NCI-H146 treated with DMSO at 0.1 percent for 48 hours (cell line): ENCODE results near the gene TBC1D22A.

ENCODE experiments used
- DNase-seq: peaks from one replicate; lab custom pipeline; 2025; ENCODE audit not compliant: unreplicated experiment; lab: John Stamatoyannopoulos, UW

The TBC1D22A gene

DNA sequence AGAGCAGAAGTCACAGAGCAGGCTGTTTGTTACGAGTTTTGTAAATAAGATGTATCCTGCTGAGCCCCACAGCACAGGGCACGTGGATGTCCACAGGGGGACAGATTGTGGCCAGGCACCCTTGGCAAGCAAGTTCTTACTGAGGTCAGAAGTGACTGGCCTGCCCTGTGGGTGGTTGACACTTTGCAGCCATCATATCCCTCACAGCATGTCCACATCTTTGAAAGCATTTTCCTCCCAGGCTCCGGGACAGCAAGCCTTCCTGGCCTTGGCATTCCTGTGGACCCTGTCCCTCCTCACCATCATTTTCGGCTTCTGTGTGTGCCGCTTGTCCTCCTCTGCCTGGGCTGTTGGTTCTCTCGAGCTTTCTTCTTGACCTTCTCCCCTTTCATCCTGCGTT is 189.5 kb downstream of the TBC1D22A start:
- no peak for DNase-seq

DNA sequence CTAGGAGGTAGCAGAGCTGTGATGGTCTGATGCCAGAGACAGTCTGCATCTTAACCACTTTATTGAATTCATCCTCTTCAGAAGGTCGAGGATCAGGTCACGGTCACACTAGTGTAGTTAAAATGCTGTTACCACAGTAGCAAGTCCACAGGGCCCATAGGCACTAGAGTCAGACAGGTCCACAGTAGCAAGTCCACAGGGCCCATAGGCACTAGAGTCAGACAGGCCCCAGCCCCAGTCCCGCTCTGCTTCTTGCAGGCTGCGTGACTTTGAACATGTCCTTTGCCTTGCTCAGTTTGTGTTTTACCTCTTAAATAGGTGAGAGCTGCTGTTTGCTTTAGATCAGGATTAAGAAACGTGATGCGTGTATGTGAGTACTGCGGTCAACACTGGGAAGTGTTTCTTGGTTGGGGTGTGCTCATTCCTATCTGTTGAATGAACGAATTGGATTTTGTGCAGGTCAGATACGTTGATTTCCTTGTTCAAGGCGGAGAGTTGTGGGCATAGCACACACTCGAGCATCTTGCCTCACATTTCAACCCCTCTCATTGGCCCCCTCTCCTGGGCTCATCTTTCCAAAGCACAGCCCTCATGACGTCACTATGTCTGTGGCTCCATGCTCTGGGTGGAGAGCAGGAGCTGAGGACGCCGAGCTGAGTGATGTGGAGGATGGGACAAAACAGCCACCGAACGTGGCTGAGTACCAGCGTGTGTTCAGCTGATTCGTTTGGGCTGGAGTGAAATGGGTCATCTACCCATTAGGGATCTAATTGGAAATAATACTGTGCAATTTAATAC is 191.7 kb downstream of the TBC1D22A start:
- no peak for DNase-seq

DNA sequence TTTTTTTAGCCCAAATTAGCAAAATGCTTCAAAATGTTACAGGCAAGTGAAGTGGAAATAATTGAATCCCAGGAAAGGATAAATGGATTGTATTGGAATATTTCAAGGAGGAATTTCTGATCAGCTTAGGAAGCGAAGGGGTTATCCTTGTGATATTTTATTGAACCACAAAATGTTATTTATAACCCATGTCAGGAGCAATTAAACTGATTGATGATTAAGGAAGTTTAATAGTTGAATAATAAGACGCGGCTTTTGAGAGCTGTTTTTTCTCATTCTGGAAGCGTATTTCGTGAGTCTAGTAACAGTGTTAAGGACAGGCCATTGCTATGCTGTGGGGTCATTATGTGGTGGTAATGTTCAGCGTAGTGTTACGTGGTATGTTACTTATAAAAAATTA is 192.3 kb downstream of the TBC1D22A start:
- no peak for DNase-seq

DNA sequence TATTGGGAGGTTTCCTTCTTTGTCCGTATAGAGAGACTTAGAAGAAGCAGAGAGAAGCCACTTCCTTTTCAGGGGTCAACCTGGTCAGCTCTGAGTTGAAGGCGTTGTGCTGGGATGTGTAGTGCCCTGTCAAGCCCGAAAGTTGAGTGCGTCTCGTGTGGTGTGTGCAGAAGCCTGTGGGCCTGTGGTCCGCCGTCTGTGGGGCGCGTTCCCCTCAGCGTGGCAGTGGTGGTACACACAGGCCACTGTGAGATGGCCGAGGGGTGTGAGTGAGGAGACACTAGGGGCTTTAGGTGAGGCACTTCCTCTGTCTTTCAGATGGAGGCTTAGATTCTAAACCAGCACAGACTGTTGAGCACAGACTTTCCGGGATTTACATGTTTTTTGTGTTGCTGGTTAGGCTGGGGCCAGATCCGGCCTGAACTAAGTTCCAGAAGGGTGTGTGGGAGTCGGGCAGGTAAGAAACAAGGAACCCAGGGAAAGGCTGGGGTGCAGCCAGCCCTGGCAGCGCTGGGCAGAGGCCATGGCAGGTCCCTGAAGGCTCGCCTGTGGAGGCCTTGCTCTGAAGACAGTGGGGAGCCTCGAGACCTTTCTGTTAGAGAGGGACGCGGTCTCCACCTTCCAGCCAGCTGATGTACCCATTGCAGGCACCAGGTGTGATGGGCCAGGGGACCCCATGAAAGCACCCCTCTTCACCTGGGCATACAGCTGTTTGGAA is 194.2 kb downstream of the TBC1D22A start:
- DNase-seq: no peak

DNA sequence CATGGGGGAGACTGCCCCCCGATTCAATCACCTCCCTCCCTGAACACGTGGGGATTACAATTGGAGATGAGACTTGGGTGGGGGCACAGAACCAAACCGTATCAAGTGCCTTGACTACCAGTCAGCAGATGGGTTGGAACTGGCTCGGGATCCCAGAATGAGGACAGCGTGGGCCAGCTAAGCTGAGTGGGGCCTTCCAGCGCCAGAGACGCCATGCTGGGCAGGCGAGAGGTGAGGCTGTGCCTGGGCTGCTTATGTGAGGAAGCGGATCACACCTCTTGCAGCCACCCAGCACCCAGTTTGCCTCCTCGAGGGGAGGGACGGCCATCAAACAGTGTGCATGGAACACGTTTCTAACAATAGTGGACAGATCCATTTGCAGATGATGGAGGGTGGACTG is 195.1 kb downstream of the TBC1D22A start:
- no peak for DNase-seq

DNA sequence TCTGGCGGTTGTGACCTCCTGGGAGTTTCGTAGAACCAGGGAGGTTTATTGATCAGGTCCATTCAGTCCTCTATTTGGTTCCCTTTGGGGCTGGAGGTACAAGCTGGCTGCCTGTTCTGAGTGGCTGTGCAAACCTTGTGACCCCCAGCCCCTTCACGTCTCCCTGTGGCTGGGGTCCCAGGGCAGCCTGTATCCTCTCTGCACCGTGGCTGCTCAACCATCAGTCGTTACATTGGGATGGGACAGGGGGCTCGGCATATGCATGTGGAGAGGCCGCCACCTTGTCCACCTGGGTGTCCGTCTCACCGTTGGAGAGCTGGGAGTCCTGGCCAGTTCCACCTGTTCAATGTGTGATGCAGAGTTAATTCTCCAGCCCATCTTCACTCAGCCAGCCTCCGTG is 195.7 kb downstream of the TBC1D22A start:
- no peak for DNase-seq

DNA sequence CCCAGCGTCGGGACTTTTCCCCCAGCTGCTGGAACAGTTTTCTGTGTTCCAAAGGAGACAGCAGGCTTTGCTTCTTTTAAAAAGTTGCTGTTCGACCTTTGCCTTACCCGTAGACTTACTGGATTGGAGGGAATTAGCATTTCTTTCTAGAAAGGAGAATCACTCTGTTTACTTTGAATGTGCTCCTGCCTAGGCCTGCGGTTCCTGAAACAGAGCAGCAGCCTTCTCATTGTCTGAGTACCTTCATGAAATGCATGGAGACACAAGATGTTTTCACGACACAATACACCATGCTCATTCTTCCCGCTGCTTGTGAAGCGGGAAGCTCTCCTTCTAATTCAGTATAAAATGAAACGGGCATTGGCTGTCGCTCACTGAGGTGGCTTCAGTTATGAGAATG is 196.2 kb downstream of the TBC1D22A start:
- no peak for DNase-seq

DNA sequence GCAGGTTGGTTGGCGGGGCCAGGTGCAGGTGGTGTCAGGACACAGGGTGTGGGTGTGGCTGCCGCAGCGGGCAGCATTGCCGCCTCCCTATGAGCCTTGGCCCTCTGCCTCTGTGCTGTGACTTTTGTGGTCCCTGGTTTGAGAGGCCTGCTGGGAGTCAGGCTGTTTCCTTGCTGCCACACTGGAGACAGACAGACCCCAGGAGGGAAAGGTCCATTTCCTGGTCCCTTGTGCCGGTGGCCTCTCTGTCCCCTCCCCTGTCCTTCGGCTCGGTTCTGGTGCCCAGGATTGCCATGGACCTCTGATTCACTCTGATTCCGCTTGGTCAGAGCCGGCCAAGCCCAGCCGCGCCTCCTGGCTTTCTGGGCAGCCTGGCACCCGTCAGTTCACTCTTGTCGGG is 196.9 kb downstream of the TBC1D22A start:
- no peak for DNase-seq

DNA sequence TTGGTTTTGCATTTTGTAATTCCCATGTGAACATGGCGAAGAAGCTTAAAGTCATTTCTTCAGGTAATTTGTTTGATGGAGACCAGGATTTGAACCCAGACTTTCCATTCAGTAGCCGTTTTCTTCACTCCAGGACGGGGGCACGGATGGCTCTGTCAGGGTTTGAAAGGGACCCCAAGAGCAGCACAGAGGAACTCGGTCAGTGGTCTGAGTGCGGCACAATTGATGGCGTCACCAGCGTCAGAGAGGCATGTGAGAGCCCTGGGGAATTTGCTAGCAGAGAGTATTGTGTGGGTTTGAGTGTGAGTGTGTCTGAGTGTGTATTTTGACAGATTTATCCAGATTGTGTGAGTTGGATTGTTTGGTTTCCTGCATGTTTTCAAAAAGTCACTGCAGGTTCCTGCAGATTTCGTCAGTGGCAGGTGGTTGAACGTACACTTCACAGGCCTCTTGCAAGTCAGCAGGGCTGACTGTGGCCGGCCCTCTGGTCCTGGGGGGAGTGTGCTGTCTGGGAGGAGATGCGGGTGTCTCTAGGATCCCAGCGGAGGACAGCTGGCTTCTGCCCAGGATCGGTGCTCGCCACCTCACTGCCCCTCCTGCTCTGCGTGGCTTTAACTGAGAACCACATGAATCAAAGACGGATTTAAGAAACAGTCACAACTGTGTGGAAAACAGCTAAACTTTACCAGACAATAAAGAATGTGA is 199.3 kb downstream of the TBC1D22A start:
- no peak for DNase-seq

DNA sequence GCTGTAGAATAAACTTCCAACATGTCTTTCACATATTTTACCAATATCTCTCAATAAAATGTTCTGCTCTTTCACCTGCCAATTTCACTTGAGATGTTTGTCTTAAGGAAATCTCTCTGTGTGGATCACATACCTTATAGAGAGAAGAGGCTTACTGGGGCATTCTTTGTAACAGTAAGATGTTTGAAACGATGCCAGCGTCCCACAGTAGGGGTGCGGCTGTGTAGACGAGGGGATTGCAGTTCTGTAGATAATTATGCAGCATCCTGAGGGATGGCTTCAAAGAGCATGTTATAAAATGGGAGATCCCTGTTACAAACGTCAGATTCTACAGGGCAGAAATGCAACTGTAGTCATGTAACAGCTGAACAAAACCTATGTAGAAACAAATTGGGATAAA is 200.0 kb downstream of the TBC1D22A start:
- no peak for DNase-seq

DNA sequence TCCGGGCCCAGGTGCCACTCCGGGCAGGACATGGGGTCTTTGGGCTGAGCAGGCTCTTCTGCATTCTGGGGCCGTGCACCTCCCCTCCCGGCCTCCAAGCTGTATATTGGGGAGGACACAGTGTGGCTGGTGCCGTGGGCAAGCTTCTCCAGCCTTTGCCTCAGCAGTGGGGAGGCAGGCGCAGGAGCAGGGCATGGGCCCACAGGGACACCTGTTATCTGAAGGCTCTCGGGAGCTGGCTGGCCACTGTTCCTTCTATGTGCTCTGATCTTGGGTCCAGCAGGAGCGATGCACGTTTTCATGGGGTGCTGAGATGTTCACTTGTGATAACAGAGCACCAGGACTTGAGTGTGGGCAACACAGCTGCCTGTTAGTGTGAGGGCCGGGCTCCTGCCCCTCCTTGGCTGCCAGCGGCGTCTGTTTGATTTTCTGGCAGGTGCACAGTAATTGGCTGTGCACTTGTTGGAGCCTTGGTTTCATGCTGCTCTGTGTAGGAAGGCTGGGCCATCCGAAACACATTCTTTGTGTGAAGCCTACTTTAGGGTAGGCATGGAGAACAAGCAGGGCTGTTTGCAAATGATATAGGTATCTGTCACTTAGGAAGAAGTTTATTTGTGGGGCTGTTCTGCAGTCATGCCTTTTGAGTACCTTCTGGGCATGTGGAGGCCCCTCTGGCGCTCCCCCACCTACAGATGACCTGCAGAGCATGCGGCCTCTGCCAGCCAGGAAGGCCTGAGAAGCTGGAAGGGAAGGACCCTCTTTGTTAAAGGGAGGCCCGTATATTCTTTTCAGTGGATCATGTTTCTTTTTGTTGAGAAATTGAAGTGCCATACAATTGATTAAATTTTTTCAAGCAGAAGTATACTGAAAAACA is 201.5 kb downstream of the TBC1D22A start:
- peak; percentile 74 for DNase-seq

DNA sequence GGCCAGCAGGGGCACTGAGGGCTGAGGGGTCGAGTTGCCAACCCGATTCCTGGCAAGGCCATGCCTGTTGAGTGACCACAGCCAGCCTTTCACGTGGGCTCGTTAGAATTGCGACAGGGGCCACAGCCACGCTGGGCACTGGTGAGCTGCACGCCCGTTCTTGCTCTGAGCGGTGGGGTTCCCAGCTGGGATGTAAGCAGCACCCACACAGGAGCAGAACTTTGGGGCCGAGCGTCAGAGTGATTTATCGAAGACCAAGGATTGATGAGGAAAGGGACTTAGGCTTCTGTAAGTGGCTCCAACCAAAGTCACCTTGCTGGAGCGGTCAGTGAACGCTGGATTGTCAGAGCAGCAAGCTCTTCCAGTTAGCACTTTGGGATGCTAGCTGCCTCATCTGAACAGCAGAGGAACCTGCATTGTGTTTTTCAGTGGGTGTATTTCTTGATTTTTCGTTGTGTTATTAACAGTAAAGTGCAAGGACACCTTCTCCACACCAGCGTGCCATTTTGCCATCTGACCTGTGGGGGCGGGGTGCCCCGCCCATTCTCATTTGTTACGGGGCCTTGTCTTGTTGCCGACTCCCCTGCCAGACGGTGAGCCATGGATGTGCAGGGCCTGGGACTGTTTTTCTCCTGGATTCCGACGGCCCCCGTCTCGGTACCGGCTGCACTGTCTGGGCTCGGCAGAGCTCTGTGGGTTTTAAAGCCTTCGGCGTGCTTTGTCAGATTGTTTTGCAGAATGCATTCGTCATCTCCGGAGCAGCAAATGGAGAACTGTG is 202.5 kb downstream of the TBC1D22A start:
- DNase-seq: no peak

DNA sequence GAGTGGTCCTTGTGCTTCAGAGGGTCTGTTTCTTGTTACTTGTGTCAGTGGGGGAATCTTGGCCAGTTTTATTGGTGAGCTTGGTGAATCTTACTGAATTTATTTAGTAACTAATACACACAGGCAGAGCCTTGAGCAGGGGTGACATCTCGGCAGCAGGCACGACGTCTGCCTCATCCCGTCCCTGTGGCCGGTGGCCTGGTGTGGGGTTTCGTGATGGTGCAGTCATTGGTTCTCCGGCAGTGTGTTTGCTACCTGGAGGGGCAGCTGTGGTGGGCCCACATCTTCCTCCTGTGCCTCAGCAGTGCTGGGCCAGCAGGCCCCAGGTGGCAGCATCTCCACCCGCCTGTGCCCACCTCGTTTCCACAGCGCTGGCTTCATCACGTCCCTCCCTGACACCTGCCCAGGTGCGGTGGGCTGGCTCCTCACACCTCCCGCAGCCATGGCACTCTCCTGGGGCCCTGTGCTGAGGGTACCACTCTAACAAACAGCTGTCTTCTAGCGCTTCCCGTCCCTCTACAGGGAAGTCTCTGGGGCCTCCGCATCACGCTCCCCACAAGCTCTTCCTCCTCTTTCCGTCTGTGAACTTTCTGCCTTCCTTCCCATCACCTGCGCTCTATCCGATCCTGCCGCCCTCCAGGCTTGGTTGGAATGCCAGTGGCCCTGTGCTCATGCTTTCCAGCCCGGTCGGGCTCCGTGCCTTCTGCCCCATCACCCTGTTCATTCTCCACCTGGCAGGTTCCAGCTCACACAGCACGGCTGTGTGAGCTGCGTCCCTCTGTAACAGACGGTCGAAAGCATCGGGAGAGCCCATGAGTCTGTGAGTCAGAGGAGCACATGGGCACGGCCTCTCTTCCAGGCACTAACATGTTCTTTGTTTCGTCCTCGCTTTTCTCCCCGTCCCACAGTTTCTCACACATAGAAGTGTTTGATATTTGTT is 203.4 kb downstream of the TBC1D22A start:
- DNase-seq: no peak

DNA sequence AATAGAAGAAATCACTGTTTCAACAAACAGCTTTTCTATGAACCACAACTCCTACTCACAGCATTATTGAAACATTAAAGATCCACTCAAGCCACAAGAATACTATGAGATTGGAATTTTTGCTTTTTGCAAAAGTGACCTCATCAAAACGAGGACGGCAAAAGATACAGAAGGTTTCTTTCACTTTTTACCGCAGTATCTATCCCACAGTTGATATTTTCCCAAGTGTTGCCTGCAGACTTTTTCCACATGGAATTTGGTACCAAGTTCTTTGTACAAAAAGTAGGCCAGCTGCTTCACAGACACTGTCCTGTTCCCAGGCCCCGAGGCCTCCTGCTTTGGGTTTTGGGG is 204.0 kb downstream of the TBC1D22A start:
- DNase-seq: no peak

DNA sequence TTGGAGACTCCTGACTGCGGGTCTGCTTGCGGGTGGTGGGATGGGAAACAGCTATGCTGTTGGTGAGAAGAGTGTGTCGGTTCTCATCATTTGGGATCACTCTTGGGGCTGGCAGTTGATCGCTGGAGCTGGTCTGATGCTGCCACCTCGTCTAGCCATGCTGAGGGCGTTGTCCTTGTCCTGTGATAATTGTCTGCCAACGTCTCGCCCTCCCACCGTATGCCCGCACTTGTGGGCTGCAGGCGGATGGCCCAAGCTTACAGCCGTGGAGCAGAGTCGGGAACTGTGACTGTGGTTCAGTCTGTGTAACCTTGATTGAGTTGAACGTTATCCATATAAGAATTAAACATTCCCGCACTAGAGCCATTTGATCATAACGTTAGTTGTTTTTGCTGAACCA is 204.4 kb downstream of the TBC1D22A start:
- DNase-seq: no peak

DNA sequence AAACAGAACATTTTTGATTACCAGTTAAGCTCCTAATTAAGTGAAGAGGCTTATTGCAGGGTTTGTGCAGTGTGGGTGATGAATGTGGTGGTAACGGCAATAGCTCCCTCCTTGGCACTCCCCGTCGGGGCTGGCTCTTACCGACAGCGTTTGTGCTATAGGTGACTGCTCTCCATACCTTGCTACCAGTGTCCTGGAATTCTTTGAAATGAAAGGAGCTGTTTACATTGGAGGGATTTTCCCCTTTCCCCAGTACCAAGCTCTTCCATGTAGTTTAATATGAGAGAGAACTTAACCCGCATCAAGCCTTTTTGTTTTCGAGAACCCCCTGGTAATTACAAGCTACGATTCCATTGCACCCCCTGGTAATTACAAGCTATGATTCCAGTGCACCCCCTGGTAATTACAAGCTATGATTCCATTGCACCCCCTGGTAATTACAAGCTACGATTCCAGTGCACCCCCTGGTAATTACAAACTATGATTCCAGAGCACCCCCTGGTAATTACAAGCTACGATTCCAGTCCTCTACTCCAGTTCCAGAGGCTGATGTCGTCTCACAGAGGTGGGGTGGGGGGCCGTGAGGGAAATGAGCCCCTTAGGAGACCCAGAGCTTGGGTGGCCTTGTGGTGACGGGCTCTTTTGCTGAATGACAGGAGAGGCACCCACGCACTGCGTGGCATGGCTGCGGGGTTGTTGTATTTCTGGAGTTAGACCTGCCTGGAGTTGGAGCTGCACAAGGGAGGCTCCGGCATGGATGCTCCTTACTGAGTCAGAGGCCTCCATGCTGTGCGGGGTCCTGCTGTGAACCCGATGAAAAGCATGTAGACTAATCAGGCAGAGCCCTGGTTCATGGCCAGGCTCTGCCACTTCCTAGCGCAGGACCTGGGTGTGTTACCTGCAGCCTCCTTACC is 205.3 kb downstream of the TBC1D22A start:
- DNase-seq: no peak

DNA sequence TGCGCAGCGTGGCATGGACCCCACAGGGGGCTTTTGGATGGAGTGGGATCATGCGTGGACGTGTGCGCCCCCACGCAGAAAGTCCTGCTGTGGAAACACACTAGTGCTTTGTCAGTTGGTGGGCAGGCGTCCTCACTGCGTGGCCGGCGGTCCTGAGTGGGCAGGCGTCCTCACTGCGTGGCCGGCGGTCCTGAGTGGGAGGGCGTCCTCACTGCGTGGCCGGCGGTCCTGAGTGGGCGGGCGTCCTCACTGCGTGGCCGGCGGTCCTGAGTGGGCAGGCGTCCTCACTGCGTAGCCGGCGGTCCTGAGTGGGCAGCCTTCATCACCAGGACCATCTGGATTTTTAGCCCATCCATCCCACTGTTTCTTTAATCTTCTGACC is 205.9 kb downstream of the TBC1D22A start:
- no peak for DNase-seq

DNA sequence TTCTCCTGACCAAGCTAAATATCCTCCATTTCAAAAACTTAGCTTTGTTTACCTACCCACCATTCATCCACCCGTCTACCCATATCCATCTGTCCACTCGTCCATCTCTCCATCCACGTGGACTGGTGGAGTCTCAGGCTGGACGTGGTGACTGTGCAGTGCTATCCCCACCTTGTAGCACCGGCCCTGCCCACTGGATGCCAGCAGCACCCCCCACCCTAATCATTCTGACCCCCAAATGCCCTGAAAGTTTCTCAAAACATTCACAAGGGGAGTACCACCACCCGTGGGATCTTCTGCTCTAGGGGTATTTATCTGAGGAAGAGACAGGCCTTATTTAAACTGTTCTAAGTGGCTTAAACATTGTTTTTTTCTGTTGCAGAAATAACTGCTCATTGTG is 206.4 kb downstream of the TBC1D22A start:
- no peak for DNase-seq
